HG03521 (cell line): ENCODE data around the gene CDH18.
"Not testable (repeated sequence)": the region's sequence is repeated elsewhere in the genome, so short reads cannot be mapped to it uniquely, and the experiment has no call there.

Experiments
- ATAC-seq: cut with Tn5 transposase; IDR thresholded peaks from one replicate; pipeline ENCODE4 v1.9.1; 2021; ENCODE audit warnings: mild to moderate bottlenecking, moderate library complexity; ENCODE audit not compliant: unreplicated experiment

Gene CDH18

DNA sequence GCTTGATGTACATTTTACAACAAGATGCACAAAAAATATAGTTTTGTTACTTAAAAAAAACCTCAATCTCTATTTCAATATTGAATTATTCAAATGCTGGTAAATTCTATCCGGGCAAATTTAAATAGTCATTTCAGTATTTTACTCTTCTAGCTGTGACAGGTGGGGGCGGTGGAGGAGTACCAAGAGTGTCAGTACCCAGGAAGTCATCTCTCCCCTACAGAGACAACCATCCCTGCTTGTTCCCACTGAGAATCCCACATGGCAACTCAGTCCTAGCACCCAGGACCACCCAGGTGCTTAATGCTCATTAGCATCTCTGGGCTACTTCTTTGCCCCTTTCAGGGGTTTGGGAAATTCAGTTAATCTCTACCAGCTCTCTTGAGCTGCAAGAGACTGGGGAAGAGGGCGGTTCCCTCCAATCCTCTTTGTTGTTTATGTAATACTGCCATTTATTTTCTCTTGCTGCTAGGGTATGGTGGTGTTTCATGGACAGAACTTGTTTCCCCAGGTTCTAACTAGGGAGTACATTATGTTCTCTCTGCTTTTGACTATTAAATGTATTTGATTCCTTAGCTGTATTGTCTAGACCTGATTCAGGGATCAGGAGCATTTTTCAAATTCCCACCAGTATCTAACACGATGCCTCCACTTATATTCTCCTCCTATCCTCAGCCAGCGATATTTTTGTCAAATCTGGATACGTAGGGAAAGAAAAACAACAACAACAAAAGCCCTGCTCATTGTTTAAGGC, 122.5 kb downstream of the CDH18 start:
- ATAC-seq: no peak

DNA sequence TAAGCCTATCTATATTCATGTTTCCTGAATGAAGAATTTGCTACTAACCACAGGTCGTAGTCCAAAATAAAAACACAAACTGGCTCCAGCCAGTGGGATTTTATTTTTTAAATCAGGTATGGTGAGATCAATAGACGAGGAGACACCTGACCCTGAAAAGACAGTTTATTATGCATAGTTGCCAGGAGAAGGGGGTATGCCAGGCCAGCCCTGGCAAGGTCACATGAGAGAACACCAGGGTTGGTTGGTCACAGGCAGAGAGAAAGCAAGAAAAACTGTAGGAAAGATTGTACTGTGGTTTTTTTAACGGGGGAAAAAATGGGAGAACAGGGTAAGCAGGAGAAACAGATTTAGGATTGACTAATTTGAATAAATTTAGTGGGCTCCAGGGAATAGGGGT, 125.3 kb downstream of the CDH18 start:
- no peak for ATAC-seq

DNA sequence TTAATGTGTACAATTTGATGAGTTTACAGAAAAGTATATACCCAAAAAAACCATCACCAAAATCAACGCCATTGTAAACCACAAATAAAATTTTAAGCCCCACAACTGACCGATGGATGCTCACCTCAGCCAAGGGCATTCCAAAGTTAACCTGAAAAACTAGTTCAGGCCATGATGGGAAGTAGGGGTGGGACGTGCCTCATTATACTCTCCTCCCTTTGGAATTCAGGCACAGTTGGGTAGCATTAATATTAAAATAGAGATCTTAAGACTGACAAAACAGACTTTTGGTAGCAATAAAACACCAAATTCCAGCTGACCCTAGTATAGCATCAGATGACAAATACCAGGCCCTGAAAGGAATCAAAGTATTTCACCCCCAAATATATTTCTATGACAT, 129.0 kb downstream of the CDH18 start:
- ATAC-seq: no peak

DNA sequence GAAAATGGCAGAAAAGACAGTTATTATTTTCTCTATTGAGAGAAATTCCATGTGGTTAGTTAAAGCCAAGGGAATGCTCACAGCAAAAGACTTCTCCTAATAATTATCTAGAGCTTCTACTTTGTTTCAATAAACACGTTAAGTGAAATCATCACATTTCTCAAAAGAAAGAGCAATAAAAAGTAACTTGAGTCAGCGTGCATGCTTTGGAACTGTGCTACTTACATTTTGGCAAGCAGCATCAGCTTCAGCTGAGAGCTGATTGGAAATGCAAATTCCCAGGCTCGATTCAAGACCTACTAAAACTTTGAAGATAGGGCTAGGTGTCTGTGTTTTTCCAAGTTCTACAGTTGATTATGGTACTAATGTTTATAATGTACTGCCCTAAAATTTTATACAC, 132.1 kb downstream of the CDH18 start:
- no peak for ATAC-seq

DNA sequence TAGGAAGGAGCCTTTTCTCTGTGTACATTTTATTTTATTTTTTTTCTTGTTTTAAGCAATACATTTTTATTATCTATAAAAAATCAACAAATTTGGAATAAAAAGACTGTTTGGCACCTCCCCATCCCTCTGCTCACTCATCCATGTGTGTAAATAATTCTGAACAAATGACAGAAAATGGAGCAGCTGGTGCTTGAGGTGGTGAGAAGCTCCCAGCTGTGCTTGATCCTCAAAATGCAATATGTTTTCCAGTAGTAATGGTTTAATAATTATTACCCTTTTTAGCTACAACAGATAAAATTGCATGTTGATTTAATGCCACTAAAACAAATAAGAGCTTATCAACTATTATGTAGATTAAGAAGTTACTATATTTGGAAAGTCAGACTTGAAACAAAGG, 132.5 kb downstream of the CDH18 start:
- ATAC-seq: no peak

DNA sequence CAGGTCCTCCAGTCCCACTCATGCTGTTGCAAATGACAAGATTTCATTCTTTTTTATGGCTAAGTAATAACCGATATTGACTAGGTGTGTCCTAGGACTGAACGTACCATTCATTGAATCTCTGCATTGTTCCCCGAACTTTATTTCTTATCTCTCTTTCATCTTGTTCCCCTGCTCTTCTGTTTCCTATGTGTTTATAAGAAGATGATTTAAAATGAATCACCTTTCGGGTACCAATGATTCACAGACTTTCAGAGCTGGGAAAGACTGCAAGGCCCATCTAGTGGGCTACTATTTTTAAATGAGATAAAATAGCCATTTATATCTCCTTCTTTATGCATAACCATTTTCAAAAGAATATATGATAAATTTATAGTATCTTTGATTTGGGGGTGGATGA, 133.0 kb downstream of the CDH18 start:
- ATAC-seq: no peak

DNA sequence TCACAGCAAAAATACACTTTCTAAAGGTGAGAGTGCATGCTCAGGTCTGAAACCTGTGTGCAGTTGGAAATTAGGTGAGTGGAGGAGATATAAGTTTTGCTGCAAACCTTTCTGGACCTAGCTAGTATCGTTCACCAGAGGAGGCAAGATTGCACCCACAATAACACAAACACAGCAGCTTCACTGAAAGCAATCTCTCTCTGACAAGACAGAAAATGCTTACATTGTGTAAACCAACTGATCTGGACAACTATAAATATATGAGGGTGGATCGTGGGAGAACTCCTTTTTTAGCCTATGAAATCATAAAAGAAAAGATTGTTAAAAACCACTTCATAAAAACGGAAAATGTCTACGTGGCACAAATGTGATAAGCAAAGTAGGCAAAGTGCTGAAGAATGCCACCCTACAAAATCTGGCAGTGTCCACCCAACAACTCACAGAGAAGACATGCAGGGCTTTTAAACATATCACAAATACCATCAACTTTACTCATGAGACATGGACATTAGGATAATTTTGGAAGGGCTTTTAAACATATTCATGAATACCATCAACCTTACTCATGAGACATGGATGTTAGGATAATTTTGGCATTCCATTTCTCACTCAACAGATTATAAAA, 134.3 kb downstream of the CDH18 start:
- no peak for ATAC-seq

DNA sequence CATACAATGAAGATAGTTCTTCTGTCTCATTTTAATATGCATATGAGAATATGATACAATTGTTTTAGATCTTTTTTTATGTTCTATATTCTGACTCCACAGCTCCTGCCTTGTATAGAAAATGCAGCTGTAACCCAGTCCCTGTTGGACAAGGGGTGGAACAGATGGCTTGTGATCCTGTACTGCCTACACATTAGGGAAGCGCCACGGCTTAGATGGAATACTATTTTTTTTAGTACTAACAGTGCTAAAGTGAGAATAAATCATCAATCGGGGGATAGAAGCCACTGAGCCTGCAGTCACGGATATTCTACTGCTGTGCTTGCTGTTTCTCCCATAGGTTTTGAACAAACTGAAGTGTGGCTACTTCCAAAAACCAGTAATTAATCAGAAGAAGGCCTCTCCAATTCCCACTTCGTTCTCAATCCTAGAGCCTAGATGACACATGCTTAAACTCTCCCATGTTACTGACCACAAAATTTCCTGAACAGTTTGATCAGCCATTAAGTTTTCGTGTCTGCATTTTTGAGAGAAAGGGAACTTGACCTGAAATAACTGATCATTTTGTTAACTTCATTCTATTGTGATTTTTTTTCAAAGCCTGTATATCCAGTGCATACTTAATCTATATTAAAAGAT, 150.3 kb downstream of the CDH18 start:
- no peak for ATAC-seq

DNA sequence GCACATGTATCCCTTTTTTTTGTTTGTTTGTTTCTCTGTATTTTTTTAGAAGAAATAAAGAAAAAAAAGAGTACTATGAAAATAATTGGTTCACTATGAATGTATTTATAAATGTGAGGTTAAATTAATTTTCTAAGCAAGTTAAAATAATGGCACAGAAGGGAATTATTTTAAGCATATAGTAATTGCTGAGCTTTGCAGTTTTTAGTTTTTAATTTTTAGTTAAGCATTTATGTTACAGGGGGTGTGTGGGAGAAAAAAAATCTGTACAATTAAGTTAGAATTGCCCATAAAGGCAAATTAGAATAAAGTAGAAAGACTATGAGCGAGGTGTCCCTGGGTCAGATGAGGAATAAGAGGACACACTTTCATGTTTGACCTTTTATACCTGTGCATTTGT, 152.6 kb downstream of the CDH18 start:
- no peak for ATAC-seq

DNA sequence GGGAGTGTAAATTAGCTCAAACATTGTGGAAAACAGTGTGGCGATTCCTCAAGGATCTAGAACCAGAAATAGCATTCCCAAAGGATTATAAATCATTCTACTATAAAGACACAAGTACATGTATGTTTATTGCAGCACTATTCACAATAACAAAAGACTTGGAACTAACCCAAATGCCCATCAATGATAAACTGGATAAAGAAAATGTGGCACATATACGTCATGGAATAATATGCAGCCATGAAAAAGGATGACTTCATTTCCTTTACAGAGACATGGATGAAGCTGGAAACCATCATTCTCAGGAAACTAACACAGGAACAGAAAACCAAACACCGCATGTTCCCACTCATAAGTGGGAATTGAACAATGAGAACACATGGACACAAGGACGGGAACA, 175.3 kb downstream of the CDH18 start:
- ATAC-seq: not testable (repeated sequence)

DNA sequence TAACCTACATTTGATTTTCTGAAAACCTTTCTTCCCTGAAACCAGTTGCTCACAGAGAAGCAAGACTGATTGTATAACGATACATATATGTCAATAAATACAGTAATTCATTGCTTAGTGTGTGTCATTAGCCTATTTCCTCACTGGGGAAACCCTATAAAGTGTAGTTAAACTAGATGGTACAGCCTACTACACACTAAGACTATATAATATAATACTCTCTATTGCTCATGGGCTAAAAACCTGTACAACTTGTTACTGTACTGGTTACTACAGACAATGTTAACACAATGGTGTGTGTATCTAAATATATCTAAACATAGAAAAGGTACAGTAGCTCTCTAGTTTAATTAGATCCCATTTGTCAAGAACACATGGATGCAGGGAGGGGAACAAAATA, 181.2 kb downstream of the CDH18 start:
- ATAC-seq: no peak

DNA sequence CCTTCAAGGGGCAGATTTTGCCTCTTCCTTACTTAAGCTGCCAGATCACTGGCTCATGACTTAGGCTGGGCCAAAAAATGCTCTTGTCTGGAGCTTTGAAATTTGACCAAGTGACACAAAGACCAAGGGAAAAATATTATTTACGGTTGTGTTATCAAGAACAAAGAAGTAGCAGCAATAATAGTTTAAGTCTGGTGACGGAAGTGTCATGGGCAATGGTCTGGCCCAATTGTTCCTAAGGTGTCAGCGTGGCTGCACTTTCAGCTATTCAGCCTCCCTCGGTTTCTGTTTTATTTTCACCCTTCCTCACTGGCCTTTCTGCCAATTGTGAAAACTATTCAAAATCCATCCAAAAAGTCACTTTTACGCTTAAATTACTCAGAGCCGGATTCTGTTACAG, 185.3 kb downstream of the CDH18 start:
- no peak for ATAC-seq

DNA sequence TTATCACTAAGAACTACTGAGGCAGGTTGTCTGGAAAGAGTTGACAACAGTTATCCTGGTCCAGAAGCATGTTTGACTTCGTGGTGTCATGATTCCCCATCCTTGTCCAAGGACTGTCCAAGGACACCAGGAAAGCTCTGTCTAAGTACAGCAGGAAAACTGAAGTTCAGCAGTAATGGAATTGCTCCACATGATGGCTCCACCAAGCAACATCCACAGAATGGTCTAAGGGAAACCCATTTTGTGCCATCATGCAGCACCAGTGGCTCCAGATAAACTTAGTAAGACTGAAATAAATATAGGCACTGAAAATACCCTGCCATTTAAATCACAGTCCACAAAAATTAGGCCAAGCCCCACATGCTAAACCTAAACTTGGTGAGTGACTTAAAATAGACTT, 192.8 kb downstream of the CDH18 start:
- ATAC-seq: no peak

DNA sequence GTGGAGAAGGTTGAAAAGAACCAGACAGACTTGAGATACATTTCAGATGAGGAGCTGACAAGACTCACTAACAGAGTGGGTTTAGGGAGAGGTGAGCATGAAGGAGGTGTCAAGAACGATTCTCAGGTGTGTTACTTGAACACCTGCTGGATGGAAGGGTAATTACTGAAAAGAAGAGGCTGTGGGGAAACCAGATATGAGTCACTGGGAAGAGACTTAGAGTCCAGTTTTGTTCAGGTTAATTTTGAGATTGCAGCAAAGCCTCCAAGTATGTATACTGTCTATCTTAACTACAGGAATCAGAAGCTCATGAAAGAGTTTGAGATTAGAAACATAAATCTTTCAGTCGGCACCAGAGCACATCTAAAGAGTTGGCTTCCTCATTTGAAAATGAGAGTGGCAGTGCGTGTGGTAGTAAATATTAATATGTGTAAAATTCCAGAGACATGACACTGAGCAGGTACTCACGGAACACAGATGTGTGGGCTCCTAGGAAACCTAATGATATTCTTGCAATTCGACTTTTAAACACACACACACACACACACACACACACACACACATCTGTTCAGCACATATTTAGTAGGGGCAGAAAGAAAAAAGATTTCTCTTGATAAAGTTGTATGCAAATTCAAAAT, 197.1 kb downstream of the CDH18 start:
- ATAC-seq: no peak

DNA sequence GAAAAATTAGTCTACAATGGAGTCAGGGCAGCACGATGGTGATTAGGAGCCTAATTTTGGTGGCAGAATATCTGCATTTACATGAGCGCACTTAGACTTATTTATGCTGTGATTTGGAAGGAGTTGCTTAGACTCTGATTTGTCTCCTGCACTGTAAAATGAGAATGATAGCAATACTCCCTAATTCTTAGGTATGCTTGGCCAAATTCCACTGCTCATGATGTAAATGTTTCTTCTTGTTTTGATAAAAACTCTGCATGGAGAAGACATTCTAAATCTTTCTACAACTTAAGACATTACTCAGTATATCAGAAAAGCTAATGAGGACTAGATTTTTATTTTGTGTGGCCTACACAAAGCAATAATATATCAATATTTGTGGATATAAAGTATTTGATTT, 205.4 kb downstream of the CDH18 start:
- ATAC-seq: no peak

DNA sequence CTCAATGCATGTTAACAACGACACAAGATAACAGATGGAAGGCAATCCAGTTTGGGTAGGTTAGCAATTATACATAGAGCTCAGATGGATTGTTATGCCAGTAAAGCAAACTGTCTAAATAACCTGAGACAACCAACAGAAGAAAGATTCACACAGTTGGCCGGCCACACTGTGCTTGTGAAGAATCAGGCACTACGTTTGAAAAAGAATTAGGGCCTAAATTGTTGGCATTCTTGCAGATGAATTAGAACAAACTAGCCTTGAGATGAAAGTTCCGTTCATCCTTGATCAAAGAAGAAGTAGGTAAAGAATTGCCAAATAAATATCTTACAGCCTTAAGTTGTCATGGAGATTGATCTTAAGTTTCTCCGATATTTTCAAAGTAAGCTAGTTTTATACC, 210.6 kb downstream of the CDH18 start:
- ATAC-seq: no peak

DNA sequence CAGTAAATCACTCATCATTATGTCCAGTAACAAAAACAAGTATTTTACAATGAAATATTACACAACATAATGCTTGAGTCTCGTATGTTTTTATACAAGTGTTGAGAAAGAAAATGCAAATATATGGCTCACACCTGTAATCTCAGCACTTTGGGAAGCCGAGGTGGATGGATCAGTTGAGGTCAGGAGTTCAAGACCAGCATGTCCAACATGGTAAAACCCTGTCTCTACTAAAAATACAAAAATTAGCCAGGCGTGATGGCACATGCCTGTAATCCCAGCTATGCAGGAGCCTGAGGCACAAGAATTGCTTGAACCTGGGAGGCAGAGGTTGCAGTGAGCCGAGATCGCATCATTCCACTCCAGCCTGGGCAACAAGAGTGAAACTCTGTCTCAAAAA, 211.1 kb downstream of the CDH18 start:
- ATAC-seq: not testable (repeated sequence)

DNA sequence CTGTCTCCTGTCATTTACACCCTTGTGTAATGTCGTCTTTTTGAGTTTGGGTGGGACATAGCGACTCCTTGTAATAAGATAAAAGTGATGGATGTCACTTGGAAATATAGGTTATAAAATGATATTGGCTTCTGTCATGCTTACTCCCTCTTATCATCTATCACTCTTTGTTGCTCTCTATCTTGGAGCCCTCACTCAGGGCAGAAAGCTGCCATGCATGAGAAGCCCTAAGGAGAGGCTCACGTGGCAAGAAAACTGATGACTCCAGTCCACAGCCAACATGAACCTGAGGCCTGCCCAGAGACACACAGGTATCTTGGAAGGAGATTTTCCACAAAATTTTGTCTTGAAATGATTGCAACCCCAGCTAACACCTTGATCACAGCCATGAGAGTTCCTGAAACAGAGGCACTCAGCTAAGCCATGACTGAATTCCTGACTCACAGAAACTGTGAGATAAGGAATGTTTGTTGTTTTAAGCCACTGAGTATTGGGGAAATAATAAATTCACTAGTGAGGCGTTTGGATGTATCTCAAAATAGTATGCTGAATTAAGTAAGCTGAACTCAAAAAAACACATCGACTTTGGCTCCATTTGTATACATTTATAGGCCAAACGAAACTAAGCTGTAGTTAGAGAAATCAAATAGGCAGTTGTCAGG, 216.7 kb downstream of the CDH18 start:
- ATAC-seq: no peak

DNA sequence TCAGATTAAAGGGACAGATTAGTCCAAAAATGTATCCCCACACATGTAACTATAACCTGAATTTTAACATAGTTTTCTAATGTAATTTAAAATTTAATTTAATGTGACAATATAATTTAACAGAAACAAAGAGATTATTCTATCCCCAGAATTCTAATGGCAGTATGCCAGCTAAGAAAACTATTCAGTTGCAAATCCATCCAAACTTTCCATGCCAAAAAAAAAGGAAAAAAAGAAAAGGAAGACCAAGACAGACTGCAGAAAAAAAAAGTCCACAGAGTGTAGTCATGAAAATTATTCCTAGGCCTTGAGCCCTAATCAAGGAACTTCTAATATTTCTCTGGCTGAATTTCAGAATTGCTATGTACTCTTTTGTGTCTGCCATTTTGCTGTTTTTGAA, 217.6 kb downstream of the CDH18 start:
- ATAC-seq: no peak

DNA sequence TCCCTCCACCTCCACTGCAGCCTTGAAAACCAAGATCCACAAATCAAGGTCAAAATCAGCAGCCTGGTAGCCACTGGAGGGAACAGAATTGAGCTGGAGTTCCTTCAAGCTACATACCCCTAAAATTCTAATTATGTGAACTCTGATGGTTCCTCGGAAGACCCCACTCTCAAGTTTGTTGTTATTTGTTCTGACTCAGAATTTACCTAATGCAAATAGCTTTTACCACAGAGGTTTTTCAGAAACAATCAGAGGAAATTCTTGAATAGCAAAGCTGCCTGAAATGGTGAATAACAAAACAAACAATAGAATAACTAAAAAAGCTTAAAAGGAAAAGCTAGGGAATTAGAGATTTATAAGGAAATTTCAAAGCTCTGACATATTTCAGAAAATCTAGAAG, 220.0 kb downstream of the CDH18 start:
- no peak for ATAC-seq

DNA sequence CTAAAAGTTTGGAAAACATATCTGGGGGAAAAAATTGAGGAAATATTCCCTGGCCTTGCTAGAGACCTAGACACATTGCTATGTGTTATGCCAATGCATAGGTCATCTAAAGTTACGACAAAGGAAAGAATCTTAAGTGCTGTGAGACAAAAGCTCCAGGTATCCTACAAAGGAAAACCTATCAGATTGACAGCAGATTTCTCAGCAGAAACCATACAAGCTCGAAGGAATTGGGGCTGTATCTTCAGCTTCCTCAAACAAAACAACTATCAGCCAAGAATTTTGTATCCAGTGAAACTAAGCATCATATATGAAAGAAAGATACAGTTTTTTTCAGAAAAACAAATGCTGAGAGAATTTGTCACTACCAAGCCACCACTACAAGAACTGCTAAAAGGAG, 234.4 kb downstream of the CDH18 start:
- ATAC-seq: no peak
